ENCODE measurements around the gene KNCN.

KNCN gene

GRCh38 chr1:46546210-46546609, 5.2 kb downstream of the KNCN start:
- H3K4me3 ChIP-seq (ENCODE audit: control insufficient read depth, low read depth, low read length): no peak overlapping the region
- DNase-seq (ENCODE audit: low read depth): no peak
- no peak for TF ChIP-seq CTCF (conservative IDR thresholded peaks at IDR 0.05; ENCODE audit: control insufficient read depth, insufficient read depth, low read depth, low read length)

- TF ChIP-seq CTCF (conservative IDR thresholded peaks at IDR 0.05; ENCODE audit: control insufficient read depth, insufficient read depth, low read depth, low read length): no peak
- no peak overlapping the region for H3K4me3 ChIP-seq (ENCODE audit: control insufficient read depth, low read depth, low read length)
- no peak for DNase-seq (ENCODE audit: low read depth)
Observed at GRCh38 chr1:46545784-46546183, 5.7 kb downstream of the KNCN start.

- H3K4me3 ChIP-seq (ENCODE audit: control insufficient read depth, low read depth, low read length): no peak overlapping the region
- peak; percentile 2 for TF ChIP-seq CTCF (conservative IDR thresholded peaks at IDR 0.05; ENCODE audit: control insufficient read depth, insufficient read depth, low read depth, low read length)
- no peak for DNase-seq (ENCODE audit: low read depth)
Observed at GRCh38 chr1:46544561-46545240, 6.7 kb downstream of the KNCN start.

GRCh38 chr1:46543761-46544560, 7.5 kb downstream of the KNCN start:
- no peak overlapping the region for H3K4me3 ChIP-seq (ENCODE audit: control insufficient read depth, low read depth, low read length)
- TF ChIP-seq CTCF (conservative IDR thresholded peaks at IDR 0.05; ENCODE audit: control insufficient read depth, insufficient read depth, low read depth, low read length): no peak
- no peak for DNase-seq (ENCODE audit: low read depth)

- H3K4me3 ChIP-seq (ENCODE audit: control insufficient read depth, low read depth, low read length): no peak overlapping the region
- TF ChIP-seq CTCF (conservative IDR thresholded peaks at IDR 0.05; ENCODE audit: control insufficient read depth, insufficient read depth, low read depth, low read length): no peak
- DNase-seq (ENCODE audit: low read depth): no peak
Observed at GRCh38 chr1:46543382-46543760, 8.1 kb downstream of the KNCN start.

GRCh38 chr1:46539972-46540371, 11.5 kb downstream of the KNCN start:
- H3K4me3 ChIP-seq (ENCODE audit: control insufficient read depth, low read depth, low read length): no peak overlapping the region
- no peak for TF ChIP-seq CTCF (conservative IDR thresholded peaks at IDR 0.05; ENCODE audit: control insufficient read depth, insufficient read depth, low read depth, low read length)
- DNase-seq (ENCODE audit: low read depth): peak; percentile 83

Data from fibroblast of mammary gland (primary cell).